GM12874 (cell line): ENCODE results near the gene CRYBA4.

ENCODE experiments used
- CTCF ChIP-seq: IDR thresholded peaks from 2 replicates; pipeline ENCODE4 v1.5.1; 2011; ENCODE audit warnings: low read depth, mild to moderate bottlenecking, control low read depth, low read length, moderate library complexity; ENCODE audit not compliant: insufficient read depth

CRYBA4 gene

GRCh38 chr22:26646158-26646557 is 24.4 kb downstream of the CRYBA4 start:
- no peak for TF ChIP-seq CTCF

- TF ChIP-seq CTCF = no peak
These were observed 26.3 kb downstream of the CRYBA4 start for GRCh38 chr22:26648011-26648497.

GRCh38 chr22:26648528-26649388 is 27.0 kb downstream of the CRYBA4 start:
- no peak for TF ChIP-seq CTCF

- TF ChIP-seq CTCF = no peak
These were observed 29.1 kb downstream of the CRYBA4 start for GRCh38 chr22:26650722-26651421.

- TF ChIP-seq CTCF = no peak
These were observed 30.1 kb downstream of the CRYBA4 start for GRCh38 chr22:26651815-26652214.

GRCh38 chr22:26656891-26657851 is 35.4 kb downstream of the CRYBA4 start, which contains the start of gene MIAT:
Gene MIAT (plus strand): TSS chr22:26657588.
- no peak for TF ChIP-seq CTCF
